H9 (cell line): ENCODE results near the gene ZNF547. TPM values are rescaled to one million over a fixed set of nuclear protein-coding genes. Genes with fewer than 3 reads are reported as not detected.
"Not testable (repeated sequence)": the region's sequence is repeated elsewhere in the genome, so short reads cannot be mapped to it uniquely, and the experiment has no call there.

Source experiments
- DNase-seq: peaks from one replicate; pipeline ENCODE4 v3.0.0-alpha.2; 2017
- H2AFZ ChIP-seq: one replicate; pipeline ENCODE4 v1.6.1; 2013; ENCODE audit warnings: mild to moderate bottlenecking, low read length, control low read depth, moderate library complexity
- H2AK5ac ChIP-seq: 2 replicates; pipeline ENCODE4 v1.6.1; 2013; ENCODE audit warnings: low read length, control low read depth, mixed read lengths; ENCODE audit not compliant: insufficient read length
- H2BK120ac ChIP-seq: one replicate; pipeline ENCODE4 v1.6.1; 2013; ENCODE audit warnings: low read depth, mild to moderate bottlenecking, low read length, control low read depth, inconsistent platforms; ENCODE audit not compliant: poor library complexity, severe bottlenecking
- H2BK12ac ChIP-seq: 2 replicates; pipeline ENCODE4 v1.6.1; 2013; ENCODE audit warnings: low read length, control low read depth, mixed read lengths, low read depth; ENCODE audit not compliant: insufficient read length
- H2BK15ac ChIP-seq: 2 replicates; pipeline ENCODE4 v1.6.1; 2013; ENCODE audit warnings: low read depth, low read length, control low read depth
- H2BK20ac ChIP-seq: one replicate; pipeline ENCODE4 v1.6.1; 2013; ENCODE audit warnings: low read depth, mild to moderate bottlenecking, low read length, control low read depth, inconsistent platforms; ENCODE audit not compliant: poor library complexity, severe bottlenecking
- H2BK5ac ChIP-seq: 2 replicates; pipeline ENCODE4 v1.6.1; 2013; ENCODE audit warnings: low read length, control low read depth, mixed read lengths; ENCODE audit not compliant: insufficient read length
- H3K14ac ChIP-seq: 2 replicates; pipeline ENCODE4 v1.6.1; 2013; ENCODE audit warnings: low read length, control low read depth; ENCODE audit not compliant: insufficient read depth
- H3K18ac ChIP-seq: 2 replicates; pipeline ENCODE4 v1.6.1; 2013; ENCODE audit warnings: low read depth, mild to moderate bottlenecking, mixed read lengths, low read length, control low read depth; ENCODE audit not compliant: insufficient read length
- H3K23ac ChIP-seq: 2 replicates; pipeline ENCODE4 v1.6.1; 2013; ENCODE audit warnings: low read length, control low read depth, mixed read lengths, low read depth; ENCODE audit not compliant: insufficient read length
- H3K23me2 ChIP-seq: 2 replicates; pipeline ENCODE4 v1.6.1; 2013; ENCODE audit warnings: low read depth, mild to moderate bottlenecking, mixed read lengths, low read length, control low read depth; ENCODE audit not compliant: insufficient read length, poor library complexity, severe bottlenecking
- H3K27ac ChIP-seq: 2 replicates; pipeline ENCODE4 v1.5.1; 2013; ENCODE audit warnings: low read length, control low read depth, mixed read lengths, low read depth; ENCODE audit not compliant: insufficient read length
- H3K27me3 ChIP-seq: 2 replicates; pipeline ENCODE4 v1.6.1; 2013; ENCODE audit warnings: low read length, control low read depth, inconsistent platforms; ENCODE audit not compliant: insufficient read depth
- H3K4ac ChIP-seq: 2 replicates; pipeline ENCODE4 v1.6.1; 2013; ENCODE audit warnings: low read depth, mild to moderate bottlenecking, control low read depth, inconsistent platforms, low read length, moderate library complexity
- H3K4me1 ChIP-seq: 2 replicates; pipeline ENCODE4 v1.6.1; 2013; ENCODE audit warnings: low read length, control low read depth, inconsistent platforms; ENCODE audit not compliant: insufficient read depth
- H3K4me2 ChIP-seq: 2 replicates; pipeline ENCODE4 v1.6.1; 2013; ENCODE audit warnings: low read length, control low read depth, mixed read lengths; ENCODE audit not compliant: insufficient read length, insufficient read depth
- H3K56ac ChIP-seq: 2 replicates; pipeline ENCODE4 v1.6.1; 2013; ENCODE audit warnings: low read depth, mild to moderate bottlenecking, mixed read lengths, low read length, control low read depth; ENCODE audit not compliant: insufficient read length
- H3K79me1 ChIP-seq: 2 replicates; pipeline ENCODE4 v1.6.1; 2013; ENCODE audit warnings: low read depth, mild to moderate bottlenecking, moderate library complexity, low read length, control low read depth, inconsistent platforms; ENCODE audit not compliant: insufficient read depth, poor library complexity, severe bottlenecking
- H3K79me2 ChIP-seq: 2 replicates; pipeline ENCODE4 v1.6.1; 2013; ENCODE audit warnings: low read length, control low read depth, inconsistent platforms; ENCODE audit not compliant: insufficient read depth
- H3K9ac ChIP-seq: 2 replicates; pipeline ENCODE4 v1.6.1; 2013; ENCODE audit warnings: low read length, control low read depth, mixed read lengths; ENCODE audit not compliant: insufficient read length; ENCODE audit errors: extremely low read depth
- H3K9me3 ChIP-seq: one replicate; pipeline ENCODE4 v1.6.1; 2013; ENCODE audit warnings: low read depth, low read length, inconsistent platforms; ENCODE audit not compliant: control insufficient read depth
- H3T11ph ChIP-seq: one replicate; pipeline ENCODE4 v1.6.1; 2013; ENCODE audit warnings: mild to moderate bottlenecking, low read length, control low read depth, inconsistent platforms
- H4K20me1 ChIP-seq: one replicate; pipeline ENCODE4 v1.6.1; 2013; ENCODE audit not compliant: control insufficient read depth, insufficient read length, insufficient read depth
- H4K5ac ChIP-seq: 2 replicates; pipeline ENCODE4 v1.6.1; 2013; ENCODE audit warnings: low read depth, mild to moderate bottlenecking, mixed read lengths, low read length, control low read depth; ENCODE audit not compliant: insufficient read length
- H4K8ac ChIP-seq: replicated peaks from 2 replicates; pipeline ENCODE4 v1.6.1; 2013; ENCODE audit warnings: low read length, control low read depth, mixed read lengths, low read depth; ENCODE audit not compliant: insufficient read length
- H4K91ac ChIP-seq: 2 replicates; pipeline ENCODE4 v1.6.1; 2013; ENCODE audit warnings: low read depth, mild to moderate bottlenecking, moderate library complexity, mixed read lengths, low read length, control low read depth; ENCODE audit not compliant: insufficient read length
- H3K27ac Mint-ChIP-seq, 3 experiments: 2 replicates in 2 of 3; 3 replicates in 1 of 3; pipeline ENCODE4 v1.8.0; 2020 to 2021; ENCODE audit warnings: mixed read lengths in 3 of 3, mild to moderate bottlenecking in 1 of 3, moderate library complexity in 1 of 3
- H3K27me3 Mint-ChIP-seq: 2 replicates; pipeline ENCODE4 v1.8.0; 2021; ENCODE audit warnings: low read depth, mild to moderate bottlenecking, moderate library complexity, mixed read lengths
- H3K36me3 Mint-ChIP-seq, 3 experiments: 2 replicates in 2 of 3; 3 replicates in 1 of 3; pipeline ENCODE4 v1.8.0; 2020 to 2021; ENCODE audit warnings: low read depth in 3 of 3, mixed read lengths in 3 of 3; ENCODE audit not compliant: insufficient read depth in 1 of 3
- H3K4me1 Mint-ChIP-seq, 2 experiments: 2 replicates each; pipeline ENCODE4 v1.8.0; 2020; ENCODE audit warnings: mixed read lengths in 2 of 2
- H3K4me3 Mint-ChIP-seq, 2 experiments: 2 replicates in 1 of 2; 3 replicates in 1 of 2; pipeline ENCODE4 v1.8.0; 2020 to 2021; ENCODE audit warnings: mild to moderate bottlenecking in 2 of 2, mixed read lengths in 2 of 2, moderate library complexity in 1 of 2
- H3K9me3 Mint-ChIP-seq, 2 experiments: 2 replicates in 1 of 2; 3 replicates in 1 of 2; pipeline ENCODE4 v1.8.0; 2020; ENCODE audit warnings: mild to moderate bottlenecking in 2 of 2, mixed read lengths in 2 of 2, moderate library complexity in 1 of 2
- CTCF ChIP-seq: fragments of 200-600 bp; sonication (generic); conservative IDR thresholded peaks from 3 replicates; pipeline ENCODE4 v1.8.0; 2021; ENCODE audit warnings: antibody characterized with exemption, mild to moderate bottlenecking
- WGBS: extraction: QIAGEN DNeasy Blood & Tissue Kit; methylation state at CpG from one replicate; pipeline ENCODE4 v1.1.7; 2013; ENCODE audit warnings: missing lambda C conversion rate, low lambda C conversion rate, mixed read lengths; ENCODE audit not compliant: insufficient read length; ENCODE audit errors: extremely low coverage; 5-methylcytosine and 5-hydroxymethylcytosine counted together
- total RNA-seq: library from RNA; stranded (reverse); gene quantifications from 2 replicates; pipeline ENCODE4 v1.2.1, GENCODE V29; 2021

Gene ZNF547
- total RNA-seq, 1 experiment from 2014 or later = 3.8 TPM

GRCh38 chr19:57374179-57374578 lies 10.8 kb downstream of the ZNF547 start:
- Histone ChIP-seq H3K4me2 (no peak overlapping the region), H3K79me2 (no peaks in the 10 kb centered on the region), H2BK5ac (no peak overlapping the region), H3K9ac (no peak overlapping the region), H3K9me3 (peaks cover 31% of the 10 kb centered on the region), H3K18ac (no peak overlapping the region), H2BK120ac (no peak overlapping the region), H3K79me1 (no peaks in the 10 kb centered on the region), H2AFZ (no peak overlapping the region), H4K91ac (no peak overlapping the region), H3K23ac (no peak overlapping the region), H4K8ac (no peak overlapping the region), H3K23me2 (no peaks in the 10 kb centered on the region), H3K27ac (no peak overlapping the region), H2BK15ac (no peak overlapping the region), H4K5ac (no peak overlapping the region), H4K20me1 (no peaks in the 10 kb centered on the region), H3T11ph (no peak overlapping the region), H2AK5ac (no peak overlapping the region), H3K56ac (no peak overlapping the region), H3K27me3 (no peaks in the 10 kb centered on the region), H2BK20ac (no peak overlapping the region), H3K4ac (no peak overlapping the region), H3K4me1 (no peaks in the 10 kb centered on the region), H2BK12ac (no peak overlapping the region), H3K14ac (no peak overlapping the region)
- H3K36me3 Mint-ChIP-seq = peaks cover 60 to 72% (median 68%) of the 10 kb centered on the region in 3 experiments
- H3K9me3 Mint-ChIP-seq = peaks cover 46 to 55% of the 10 kb centered on the region in 2 experiments
- no peaks in the 10 kb centered on the region for H3K4me1 Mint-ChIP-seq
- WGBS = no CpG with 5 or more reads among the region's 6 CpGs
- H3K27ac Mint-ChIP-seq = no peak overlapping the region
- no peaks in the 10 kb centered on the region; the same call in 1 of the 2 replicates for H3K27me3 Mint-ChIP-seq
- no peak for DNase-seq
- no peak overlapping the region for H3K4me3 Mint-ChIP-seq
- TF ChIP-seq CTCF = no peak

- H2BK120ac ChIP-seq, H3K79me1 ChIP-seq, H3K4me1 Mint-ChIP-seq, H3K27me3 ChIP-seq, H3K27me3 Mint-ChIP-seq, H2AK5ac ChIP-seq, H3K4ac ChIP-seq, H3K4me1 ChIP-seq, H3K23ac ChIP-seq, H4K8ac ChIP-seq, H2BK12ac ChIP-seq, H2AFZ ChIP-seq, H3K56ac ChIP-seq, H2BK15ac ChIP-seq, DNase-seq, H3K23me2 ChIP-seq, H3K27ac Mint-ChIP-seq, H4K5ac ChIP-seq, H3K14ac ChIP-seq, H3T11ph ChIP-seq, H3K18ac ChIP-seq, H4K91ac ChIP-seq, H3K4me2 ChIP-seq, H3K79me2 ChIP-seq, H3K4me3 Mint-ChIP-seq, H4K20me1 ChIP-seq, H3K27ac ChIP-seq, H2BK5ac ChIP-seq, H3K9ac ChIP-seq, H2BK20ac ChIP-seq: not testable (repeated sequence)
- no CpG with 5 or more reads among the region's 2 CpGs for WGBS
- Mint-ChIP-seq H3K9me3 (peaks cover 49 to 58% of the 10 kb centered on the region in 2 experiments), H3K36me3 (peaks cover 58 to 72% (median 70%) of the 10 kb centered on the region in 3 experiments)
- peaks cover 31% of the 10 kb centered on the region for H3K9me3 ChIP-seq
These were observed 11.3 kb downstream of the ZNF547 start for GRCh38 chr19:57374647-57375046.
